HG03442 (cell line): Measurements from ENCODE around the gene CCDC88C.

Source experiments
- ATAC-seq: cut with Tn5 transposase; IDR thresholded peaks from one replicate; pipeline ENCODE4 v1.9.1; 2021; ENCODE audit warnings: mild to moderate bottlenecking, moderate library complexity; ENCODE audit not compliant: unreplicated experiment

CCDC88C gene

GRCh38 chr14:91329486-91330014 is 88.1 kb downstream of the CCDC88C start:
- no peak for ATAC-seq

DNA sequence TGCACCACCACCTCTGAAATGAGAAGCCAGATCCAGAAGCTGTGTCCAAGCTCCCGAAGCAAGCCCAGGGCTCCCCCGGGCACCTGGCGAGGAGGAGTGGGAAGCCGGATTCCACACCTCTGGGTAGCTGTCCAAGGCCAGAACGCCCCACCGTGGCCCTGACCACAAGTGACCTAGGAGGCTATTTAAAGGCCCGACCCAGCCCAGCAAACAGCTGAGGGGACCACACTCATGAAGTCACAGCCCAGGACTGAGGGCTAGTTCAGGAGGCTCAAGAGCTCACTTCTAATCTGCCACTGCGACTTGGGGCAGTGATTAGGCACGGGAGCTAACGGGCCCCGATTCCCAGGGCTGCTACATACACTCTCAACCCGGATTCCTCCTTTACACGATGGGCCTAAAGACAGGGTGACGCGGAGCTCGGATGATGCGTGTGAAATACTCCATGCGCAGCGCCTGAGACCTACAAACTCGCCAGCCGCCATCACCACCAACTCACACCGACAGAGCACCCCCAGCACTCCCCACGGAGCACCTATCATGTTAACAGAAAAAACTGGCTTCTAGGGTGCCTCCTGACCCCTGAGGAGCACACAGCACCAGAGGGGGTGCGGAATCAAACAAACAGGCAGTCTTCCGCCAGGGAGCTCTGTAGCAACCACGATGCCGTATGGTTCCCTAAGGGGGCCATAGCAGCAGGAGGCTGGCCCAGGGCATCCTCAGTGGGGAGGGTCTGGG is 89.1 kb downstream of the CCDC88C start:
- ATAC-seq: no peak

DNA sequence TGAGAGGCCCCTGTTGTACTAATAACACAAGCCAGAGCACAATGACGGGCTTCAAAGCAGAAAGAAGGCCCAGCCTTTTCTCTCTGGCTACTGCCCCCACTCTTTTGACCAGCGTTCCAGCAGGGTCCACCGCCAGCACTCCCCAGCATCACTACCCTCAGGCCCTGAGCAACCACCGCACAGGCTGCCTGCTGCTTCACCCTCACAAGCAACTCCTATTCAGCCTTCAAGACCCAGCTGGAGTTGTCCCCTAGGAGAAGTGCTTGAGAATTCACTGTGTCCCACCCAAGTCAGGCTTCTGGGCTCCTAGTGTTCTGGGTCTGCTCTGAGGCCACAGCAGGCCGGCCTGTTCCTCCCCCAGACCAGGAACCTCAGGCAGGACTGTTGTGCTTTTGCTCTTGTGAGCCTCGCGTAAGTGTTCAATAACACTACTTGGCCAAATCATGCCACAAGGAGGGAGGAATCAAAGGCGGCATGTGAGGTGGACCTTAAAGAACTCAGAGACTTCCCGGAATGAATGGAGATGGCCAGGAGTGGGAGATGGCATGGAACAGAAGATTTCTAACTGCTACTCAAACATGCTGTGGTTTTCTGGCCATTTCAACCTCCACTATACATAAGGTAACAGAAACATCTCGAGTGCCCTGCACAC is 89.8 kb downstream of the CCDC88C start:
- ATAC-seq: no peak

DNA sequence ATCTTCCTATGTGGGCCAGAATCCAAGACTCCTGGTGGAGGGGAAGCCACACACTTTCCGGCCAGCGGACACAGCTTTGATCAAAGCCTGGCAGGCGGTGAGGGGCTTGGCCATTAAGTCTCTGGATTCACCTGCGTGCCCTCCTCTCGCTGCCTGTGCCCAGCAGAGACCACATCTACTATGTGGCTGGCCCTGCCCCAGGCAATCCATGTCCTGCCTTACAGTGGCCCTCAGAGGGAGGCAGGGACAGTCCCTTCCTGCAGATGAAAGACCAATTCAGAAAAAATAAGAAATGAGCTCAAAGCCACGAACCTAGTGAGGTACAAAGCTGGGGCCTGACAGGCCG is 90.4 kb downstream of the CCDC88C start:
- ATAC-seq: no peak

- no peak for ATAC-seq
Observed at GRCh38 chr14:91326514-91327249, 90.9 kb downstream of the CCDC88C start.

GRCh38 chr14:91324606-91325575 is 92.7 kb downstream of the CCDC88C start:
- ATAC-seq: no peak

DNA sequence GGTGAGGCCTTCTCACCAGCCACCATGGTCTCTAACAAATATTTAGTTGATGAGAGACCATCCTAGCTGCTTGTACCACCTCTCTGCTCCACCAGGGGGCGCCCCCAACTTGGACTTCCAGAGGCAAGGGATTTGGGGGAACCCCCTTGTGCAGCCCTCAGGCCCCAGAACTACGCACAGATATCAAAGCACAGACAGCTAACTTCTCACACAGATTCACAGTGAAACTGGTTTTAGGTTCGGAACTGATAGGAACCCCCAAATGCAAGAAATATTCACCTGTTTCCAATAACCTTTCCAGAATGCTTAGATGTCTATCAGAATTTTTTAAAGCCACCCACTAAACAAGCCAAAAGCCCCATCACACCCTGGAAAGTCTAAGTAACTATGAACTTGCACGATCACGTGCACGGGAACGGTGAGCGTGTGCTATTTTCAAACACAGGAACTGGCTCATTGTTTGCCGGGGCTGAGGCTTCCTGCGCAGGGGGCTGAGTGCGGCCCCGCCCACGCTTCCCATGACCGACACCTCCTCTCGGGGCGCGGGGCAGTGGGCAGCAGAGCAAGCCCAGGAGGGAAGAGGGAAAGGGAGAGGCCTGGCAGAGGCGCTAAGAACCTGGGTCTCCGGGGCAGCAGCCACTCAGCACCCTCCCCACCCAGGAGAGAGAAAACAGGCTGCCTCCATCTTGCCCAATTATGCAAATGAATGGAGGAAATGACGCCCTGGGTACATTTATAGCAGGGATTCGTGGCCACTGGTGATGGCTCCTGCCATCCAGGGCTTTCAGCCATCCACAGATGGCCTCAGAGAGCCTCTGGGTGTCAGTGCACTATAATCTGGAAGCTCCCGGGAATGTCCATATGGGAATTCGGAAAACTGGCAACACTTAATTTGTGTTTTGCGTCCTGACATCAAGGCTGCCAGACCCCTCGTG is 93.7 kb downstream of the CCDC88C start:
- ATAC-seq: peak; percentile 62

DNA sequence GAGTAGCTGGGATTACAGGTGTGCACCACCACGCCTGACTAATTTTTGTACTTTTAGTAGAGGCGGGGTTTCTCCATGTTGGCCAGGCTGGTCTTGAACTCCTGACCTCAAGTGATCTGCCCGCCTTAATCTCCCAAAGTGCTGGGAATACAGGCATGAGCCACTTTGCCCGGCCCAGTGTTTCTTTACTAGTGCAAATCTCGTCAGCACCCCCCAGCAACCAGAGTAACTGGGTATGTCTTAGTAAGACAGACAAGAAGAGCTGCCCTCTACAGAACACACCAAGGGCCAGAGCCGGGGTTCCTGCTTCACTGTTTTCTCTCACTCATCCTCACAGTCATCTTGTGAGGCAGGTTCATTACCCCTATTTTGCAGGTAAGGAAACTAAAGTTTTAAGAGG is 94.6 kb downstream of the CCDC88C start:
- ATAC-seq: no peak

- no peak for ATAC-seq
Observed at GRCh38 chr14:91322623-91323022, 95.0 kb downstream of the CCDC88C start.

GRCh38 chr14:91321131-91321530 is 96.5 kb downstream of the CCDC88C start:
- no peak for ATAC-seq

DNA sequence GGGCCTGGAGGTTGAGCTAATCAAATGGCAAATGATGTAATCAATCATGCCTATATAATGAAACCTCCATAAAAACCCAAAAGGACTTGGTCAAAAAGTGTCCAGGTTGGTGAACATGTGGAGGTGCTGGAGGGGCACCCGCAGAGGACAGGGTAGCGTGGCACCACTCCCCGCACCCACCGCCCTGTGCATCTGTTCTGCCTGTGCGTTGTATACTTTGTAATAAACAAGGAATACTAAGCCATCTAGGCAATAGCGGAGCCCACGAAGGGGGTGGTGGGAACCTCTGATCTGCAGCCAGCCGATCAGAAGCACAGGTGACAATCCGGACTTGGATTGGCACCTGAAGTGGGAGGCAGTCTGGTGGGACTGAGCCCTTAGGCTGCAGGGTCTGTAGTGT is 97.4 kb downstream of the CCDC88C start:
- ATAC-seq: no peak

GRCh38 chr14:91318911-91319310 is 98.7 kb downstream of the CCDC88C start:
- ATAC-seq: no peak

GRCh38 chr14:91317381-91318308 is 100.0 kb downstream of the CCDC88C start:
- peak; percentile 30 for ATAC-seq

GRCh38 chr14:91316761-91317160 is 100.9 kb downstream of the CCDC88C start:
- no peak for ATAC-seq

- peak; percentile 76 for ATAC-seq
Observed at GRCh38 chr14:91315844-91316267, 101.8 kb downstream of the CCDC88C start.

DNA sequence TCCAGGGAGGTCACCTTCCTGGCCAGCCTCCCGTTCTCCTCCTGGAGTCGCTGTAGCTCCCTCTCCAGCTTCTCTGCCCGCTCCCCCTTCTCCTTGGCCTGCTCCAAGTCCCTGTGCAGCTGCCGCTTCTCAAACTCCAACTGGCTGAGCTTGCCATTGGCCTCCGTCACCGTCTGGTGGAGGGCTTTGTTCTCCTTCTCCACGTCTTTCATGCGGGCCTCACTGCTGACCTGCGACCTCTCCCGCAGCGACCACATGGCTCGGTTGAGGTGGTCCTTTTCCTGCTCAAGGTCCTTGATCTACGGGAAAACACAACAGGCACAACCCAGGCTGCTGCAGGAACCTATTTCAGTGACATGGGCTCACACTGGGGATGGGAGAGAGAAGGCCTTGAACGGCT is 103.8 kb downstream of the CCDC88C start:
- no peak for ATAC-seq

GRCh38 chr14:91313154-91313850 is 104.3 kb downstream of the CCDC88C start:
- ATAC-seq: no peak

DNA sequence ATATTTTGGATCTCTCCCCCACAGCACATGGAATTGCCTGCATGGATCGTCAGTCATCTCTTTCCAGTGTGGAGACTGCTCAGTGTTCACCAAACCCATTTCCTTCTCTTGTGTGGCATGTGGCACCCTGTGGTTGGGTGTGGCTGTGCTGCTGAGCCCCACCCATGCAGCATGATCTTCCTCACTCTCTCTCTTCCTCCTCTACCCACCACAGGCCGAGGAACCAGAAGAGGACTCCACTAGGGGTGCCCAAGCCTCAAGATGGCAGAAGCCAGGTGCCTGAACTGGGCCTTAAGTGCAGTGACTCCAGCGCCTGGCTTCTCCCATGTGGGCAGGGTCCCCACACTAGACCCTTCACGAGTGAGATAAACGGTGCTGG is 106.3 kb downstream of the CCDC88C start:
- no peak for ATAC-seq
